ENCODE results near the gene COL16A1.

Gene COL16A1

GRCh38 chr1:31703431-31704270 lies at the start of gene COL16A1:
Gene COL16A1, minus strand, starts transcription at chr1:31704017. Its CDS starts 1,824 bp downstream, at chr1:31702193.
- DNase-seq: peak; percentile 23

DNA sequence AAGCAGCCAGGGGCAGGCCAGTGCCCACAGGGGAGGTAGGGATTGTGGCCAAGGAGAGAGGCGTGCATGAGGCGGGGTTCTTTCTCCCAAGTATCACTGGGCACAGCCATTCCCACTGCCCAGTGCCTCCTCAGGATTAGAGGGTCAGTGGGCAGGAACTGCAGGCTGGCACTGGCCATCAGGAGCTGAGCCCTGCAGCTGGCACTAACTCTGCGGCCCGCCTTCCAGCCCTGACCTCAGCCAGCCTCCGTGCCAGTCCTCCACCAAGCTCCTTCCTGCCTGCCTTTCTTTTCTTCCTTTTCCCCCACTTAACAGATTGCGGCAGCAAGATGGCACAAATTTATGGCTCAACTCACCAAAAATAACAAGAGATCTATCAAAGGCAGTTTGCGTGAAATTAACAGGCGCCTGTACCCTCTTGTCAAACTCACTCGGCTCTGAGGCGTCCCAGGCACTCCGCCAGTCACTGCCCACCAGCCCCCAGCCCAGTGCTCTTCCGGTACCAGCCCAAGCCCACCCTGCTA lies 49.2 kb upstream of the COL16A1 start:
- no peak for DNase-seq

DNA sequence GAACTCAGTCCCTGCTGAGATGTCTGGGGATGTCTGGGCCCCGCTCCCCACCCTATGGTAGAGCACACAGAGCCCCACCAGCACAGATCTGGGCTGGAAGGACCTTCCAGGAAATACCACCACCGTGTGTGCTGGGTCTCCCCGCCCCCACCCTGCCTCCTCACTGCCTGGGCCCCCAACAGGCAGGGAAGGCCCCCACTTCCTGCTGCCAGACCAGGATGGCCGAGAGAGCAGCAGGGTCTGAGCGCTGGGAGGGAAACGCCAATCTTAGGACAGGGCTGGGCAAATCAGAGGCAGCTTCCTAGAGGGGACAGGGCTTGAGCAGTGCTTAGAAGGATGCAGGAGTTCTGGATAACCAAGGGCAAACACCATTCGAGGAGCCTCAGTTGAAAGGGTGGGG lies 48.4 kb upstream of the COL16A1 start:
- DNase-seq: no peak

DNA sequence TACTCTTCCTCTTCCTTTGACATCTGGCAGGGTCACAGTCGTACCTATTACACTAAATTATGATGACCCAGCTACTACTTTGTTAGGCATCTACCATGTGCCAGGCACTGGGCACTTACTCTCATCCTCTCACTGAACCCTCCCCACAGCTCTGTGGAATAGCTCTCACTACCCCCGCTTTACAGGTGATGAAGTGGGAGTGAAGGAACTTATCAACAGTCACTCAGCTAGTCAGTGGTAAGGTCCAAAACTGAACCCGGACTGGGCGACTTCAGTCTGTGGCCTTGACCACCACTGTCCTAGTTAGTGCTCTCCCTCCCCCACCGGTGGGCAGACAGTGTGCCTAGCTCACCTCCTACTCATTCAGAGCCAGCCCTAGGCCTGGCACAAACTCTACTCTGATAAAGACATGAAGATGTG lies 48.0 kb upstream of the COL16A1 start:
- DNase-seq: no peak

DNA sequence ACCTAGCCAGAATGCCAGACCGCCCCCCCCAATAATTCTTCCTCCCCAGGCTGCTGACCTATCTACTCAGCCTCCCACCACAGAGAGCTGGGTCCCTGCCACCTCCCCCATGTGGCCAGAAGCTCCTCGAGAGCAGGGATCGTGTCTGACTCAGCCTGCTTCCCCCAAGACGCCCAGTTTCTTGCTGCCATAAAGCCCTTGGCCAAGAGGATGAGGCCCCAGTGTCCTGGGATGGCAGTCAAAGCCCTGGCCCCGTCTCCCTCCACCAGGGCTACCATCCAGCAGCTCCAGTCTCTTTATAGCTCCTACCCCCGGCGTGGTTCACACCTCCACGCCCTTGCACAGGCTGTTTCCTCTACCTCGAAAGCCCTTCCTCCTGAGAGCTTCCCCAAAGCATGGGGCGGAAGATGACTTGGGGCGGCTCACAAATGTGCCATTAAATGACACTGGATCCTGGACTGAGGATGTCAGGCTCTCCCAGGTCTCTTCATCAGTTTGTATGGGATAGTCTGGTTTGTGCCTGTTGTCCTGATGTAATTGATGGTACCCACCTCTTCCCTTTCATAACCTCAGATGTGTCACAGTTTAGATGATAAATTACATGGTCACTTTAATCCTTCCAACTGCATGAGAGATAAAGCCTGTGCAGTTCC lies 47.2 kb upstream of the COL16A1 start:
- DNase-seq: no peak

- DNase-seq: no peak
These were observed 46.2 kb upstream of the COL16A1 start for GRCh38 chr1:31749785-31750735.

DNA sequence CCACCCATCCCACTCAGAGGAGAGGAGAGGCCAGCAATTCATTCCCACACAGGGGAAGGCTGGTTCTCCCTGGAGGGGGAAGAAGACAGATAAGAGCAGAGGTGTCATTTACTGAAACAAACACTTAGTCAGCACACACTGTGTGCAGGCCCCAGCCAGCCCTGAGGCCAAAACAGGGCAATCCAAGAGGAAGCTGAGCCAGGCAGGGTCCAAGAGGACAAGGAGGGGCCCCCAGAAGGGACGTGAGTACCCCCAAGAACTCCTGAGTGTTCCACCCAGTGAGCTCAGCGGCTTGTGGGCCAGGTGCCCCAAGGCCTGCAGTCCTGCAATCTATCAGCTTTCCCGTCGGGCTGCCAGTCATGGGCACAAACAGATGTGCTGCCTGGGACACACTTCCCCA lies 44.5 kb upstream of the COL16A1 start:
- DNase-seq: no peak

DNA sequence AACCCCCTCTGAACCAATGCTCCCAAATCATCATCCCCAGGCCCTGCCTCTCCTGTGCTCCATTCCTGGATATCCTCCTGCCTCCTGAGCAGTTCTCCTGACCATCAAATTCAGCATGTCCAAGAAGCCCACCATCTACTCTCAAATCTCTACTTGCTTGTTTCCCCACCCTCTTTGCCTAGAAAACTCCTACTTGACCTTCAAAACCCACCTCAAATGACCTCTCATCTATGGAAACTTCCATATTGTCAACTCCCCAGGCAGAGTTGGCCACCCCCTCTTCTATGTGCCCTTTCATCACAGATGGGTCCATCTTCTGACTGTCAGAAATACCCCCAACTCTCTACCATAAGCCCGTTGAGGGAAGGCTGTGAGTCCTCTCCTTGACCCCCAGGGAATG lies 43.5 kb upstream of the COL16A1 start:
- DNase-seq: no peak

- no peak for DNase-seq
These were observed 42.9 kb upstream of the COL16A1 start for GRCh38 chr1:31746687-31747086.

- DNase-seq: no peak
These were observed 42.3 kb upstream of the COL16A1 start for GRCh38 chr1:31745946-31746670.

DNA sequence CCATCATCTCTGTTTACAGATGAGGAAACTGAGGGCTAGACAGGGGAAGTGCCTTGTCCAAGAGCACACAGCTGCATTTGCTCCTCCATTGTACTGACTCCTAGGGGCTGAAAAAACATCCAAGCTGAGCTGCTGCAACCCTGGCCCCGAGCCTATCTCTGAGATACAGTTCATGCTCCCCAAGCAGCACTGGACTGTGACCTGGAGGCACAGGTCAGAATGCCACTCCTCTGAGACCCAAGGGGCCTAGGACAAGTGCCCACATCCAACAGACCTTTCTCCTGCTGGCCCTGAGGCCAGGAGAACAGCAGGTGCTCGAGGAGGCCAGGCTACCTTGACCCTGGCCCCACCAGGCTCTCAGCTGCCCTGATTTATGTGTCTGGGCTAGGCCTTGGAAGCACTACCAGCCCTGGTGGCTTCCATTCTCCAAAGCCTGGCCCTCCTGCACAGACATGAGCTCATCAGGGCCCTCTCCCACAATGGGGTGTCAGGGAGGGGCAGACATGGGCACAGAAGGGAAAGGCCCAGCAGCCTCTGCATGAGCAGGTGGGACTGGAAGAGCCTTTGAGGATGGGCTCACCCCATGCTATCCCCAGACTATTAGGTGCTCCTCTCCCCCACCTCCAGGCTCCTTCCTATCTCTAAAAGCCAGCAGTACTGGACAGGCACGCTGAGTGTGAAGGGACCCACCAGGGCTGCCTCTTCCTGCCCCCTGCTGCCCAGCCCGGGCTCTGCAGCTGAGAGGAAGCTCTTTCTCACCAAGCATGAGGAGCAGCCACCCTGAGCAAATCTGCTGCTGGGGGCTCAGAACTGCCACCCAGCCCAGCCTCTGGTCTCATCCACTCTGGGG lies 41.5 kb upstream of the COL16A1 start:
- DNase-seq: peak; percentile 63

GRCh38 chr1:31744165-31744888 lies 40.5 kb upstream of the COL16A1 start:
- no peak for DNase-seq

- DNase-seq: no peak
These were observed 38.8 kb upstream of the COL16A1 start for GRCh38 chr1:31742462-31743212.

DNA sequence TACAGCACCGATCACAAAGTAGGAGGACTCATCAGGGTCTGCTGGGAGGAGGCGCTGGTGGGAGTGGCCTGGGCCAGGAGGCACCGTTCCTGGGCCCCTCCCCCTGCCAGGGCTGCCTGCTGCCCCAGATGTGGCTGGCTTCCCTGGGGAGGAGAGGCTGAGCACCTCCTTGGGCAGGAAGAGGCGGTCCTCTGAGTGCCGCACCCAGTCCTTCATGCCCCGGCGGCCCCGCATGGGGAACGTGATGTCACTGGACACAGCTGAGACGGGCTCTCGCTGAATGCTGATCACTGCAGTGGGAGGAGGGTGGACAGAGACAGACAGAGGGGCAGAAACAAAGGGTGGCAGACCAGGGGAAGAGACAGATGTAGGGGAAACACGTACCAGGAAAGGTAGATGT lies 35.5 kb upstream of the COL16A1 start:
- DNase-seq: no peak

- no peak for DNase-seq
These were observed 32.9 kb upstream of the COL16A1 start for GRCh38 chr1:31736675-31737074.

DNA sequence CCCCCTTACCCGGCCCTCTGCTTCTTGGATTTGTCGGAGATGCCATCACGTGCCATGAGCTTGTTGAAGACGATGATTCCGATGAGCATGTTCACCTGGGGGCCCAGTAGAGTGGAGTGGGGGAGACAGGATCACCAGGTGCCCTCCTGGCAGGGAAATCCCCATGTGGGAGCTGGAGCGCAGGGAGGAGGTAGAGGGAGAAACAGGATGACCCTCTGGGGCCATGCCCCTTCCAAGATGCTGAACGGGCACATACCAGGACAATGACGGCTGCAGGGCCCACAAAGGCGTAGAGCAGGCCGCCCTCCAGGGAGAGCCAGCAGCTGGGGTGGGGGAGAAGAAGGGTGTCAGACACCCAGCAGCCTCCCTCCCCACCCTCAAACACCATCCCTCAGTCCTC lies 31.8 kb upstream of the COL16A1 start:
- DNase-seq: no peak

- DNase-seq: no peak
These were observed 30.8 kb upstream of the COL16A1 start for GRCh38 chr1:31734582-31735107.

DNA sequence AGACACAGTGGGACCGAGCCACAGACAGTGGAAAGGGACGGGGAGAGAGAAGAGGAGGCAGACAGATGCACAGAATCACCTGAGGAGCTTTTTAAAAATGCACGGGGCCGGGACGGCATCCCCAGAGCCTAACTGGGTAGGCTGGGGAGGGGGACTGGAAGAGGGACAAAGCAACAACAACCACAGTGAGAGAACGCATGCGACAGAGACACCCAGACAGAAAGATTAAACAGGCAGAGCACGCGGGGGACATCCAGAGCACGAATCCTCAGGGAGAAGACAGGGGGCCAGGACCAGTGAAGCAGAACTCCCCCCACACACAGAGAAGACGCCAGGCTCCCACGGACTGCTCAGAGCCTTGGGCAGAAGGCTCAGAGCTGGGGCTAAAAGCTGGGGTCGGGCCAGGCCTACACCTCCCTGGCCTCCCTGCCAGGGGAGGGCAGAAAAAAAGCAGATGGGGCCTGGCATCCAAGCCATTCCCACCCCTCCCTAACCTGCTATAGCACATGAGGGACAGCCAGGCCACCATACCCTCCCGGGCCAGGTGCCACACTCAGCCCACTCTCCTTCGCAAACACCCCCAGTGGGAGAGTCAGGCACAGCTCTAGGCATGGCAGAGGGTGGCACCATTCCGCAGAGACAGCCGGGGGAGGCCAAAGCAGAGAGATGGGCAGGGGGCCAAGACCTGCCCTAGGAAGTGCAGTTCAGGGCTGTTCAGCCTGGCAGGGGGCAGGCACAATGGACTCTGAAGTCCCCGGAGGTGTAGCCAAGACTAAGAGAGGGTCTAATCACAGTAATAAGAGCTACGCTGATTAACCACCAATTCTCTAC lies 29.8 kb upstream of the COL16A1 start:
- DNase-seq: no peak

Data from DMS153 (cell line).